Gastrocnemius medialis (tissue), 4 donors: ENCODE measurements around the gene FANCL.

Experiments used
- CTCF ChIP-seq, 5 experiments: fragments of 450-650 bp in 3 of 5; fragments of 200-600 bp in 2 of 5; sonication (generic) in 2 of 5; IDR thresholded peaks in 4 of 5; conservative IDR thresholded peaks in 1 of 5; 1 replicate in 4 of 5; 2 replicates in 1 of 5; pipeline ENCODE4 v1.5.1; 2016 to 2019; ENCODE audit warnings: antibody characterized with exemption in 5 of 5, mild to moderate bottlenecking in 3 of 5, moderate library complexity in 3 of 5
- POLR2A ChIP-seq, 2 donors: fragments of 450-650 bp; IDR thresholded peaks; one replicate each; pipeline ENCODE4 v1.6.1; 2017; ENCODE audit warnings: antibody characterized with exemption in 2 of 2, mild to moderate bottlenecking in 2 of 2, moderate library complexity in 2 of 2

- TF ChIP-seq CTCF (IDR thresholded peaks at IDR 0.05 in 4 of 5, conservative IDR thresholded peaks at IDR 0.05 in 1 of 5): no peak
- TF ChIP-seq POLR2A (IDR thresholded peaks at IDR 0.05): no peak
These were observed 13.8 kb downstream of the FANCL start for GRCh38 chr2:58227171-58227917.
